Neural cell (in vitro differentiated cells): ENCODE data around the gene PHACTR1. TPM values are rescaled to one million over a fixed set of nuclear protein-coding genes. Genes with fewer than 3 reads are reported as not detected.
A peak's percentile ranks its signal among the peaks of the same experiment; 100 is the strongest.

ENCODE experiments used
- H2AFZ ChIP-seq: fragments of 200-600, 300-800 bp; sonication (generic), shearing (Covaris generic); 2 replicates; pipeline ENCODE4 v1.6.0; 2014; ENCODE audit warnings: low read depth, mild to moderate bottlenecking, antibody characterized with exemption, low read length, moderate library complexity
- H3F3A ChIP-seq: fragments of 200-600 bp; shearing (Covaris generic); 2 replicates; pipeline ENCODE4 v1.6.1; 2016; ENCODE audit warnings: mild to moderate bottlenecking, moderate library complexity, mixed read lengths, antibody characterized with exemption, low read length; ENCODE audit not compliant: insufficient read depth, poor library complexity, severe bottlenecking
- H3K27ac ChIP-seq: fragments of 200-600, 300-800 bp; sonication (generic), shearing (Covaris generic); 2 replicates; pipeline ENCODE4 v1.5.1; 2014; ENCODE audit warnings: mild to moderate bottlenecking, low read length, moderate library complexity
- H3K27me3 ChIP-seq: fragments of 300-800, 200-600 bp; sonication (generic), shearing (Covaris generic); 2 replicates; pipeline ENCODE4 v1.6.0; 2014; ENCODE audit warnings: mild to moderate bottlenecking, low read depth, low read length, moderate library complexity; ENCODE audit not compliant: insufficient read depth
- H3K36me3 ChIP-seq: fragments of 300-800, 200-600 bp; sonication (generic), shearing (Covaris generic); 2 replicates; pipeline ENCODE4 v1.5.1; 2014; ENCODE audit warnings: mild to moderate bottlenecking, antibody characterized with exemption, low read length, moderate library complexity; ENCODE audit not compliant: insufficient read depth
- H3K4me2 ChIP-seq: fragments of 300-800, 200-600 bp; sonication (generic), shearing (Covaris generic); 2 replicates; pipeline ENCODE4 v1.6.0; 2014; ENCODE audit warnings: mild to moderate bottlenecking, low read length
- H3K4me3 ChIP-seq: fragments of 300-800, 200-600 bp; sonication (generic), shearing (Covaris generic); 2 replicates; pipeline ENCODE4 v1.5.1; 2014; ENCODE audit warnings: mild to moderate bottlenecking, low read length, moderate library complexity
- H3K79me2 ChIP-seq: fragments of 200-600 bp; shearing (Covaris generic); replicated peaks from 2 replicates; pipeline ENCODE4 v1.6.0; 2014; ENCODE audit warnings: mild to moderate bottlenecking, low read length, moderate library complexity; ENCODE audit not compliant: insufficient read depth
- H3K9ac ChIP-seq: fragments of 300-800, 200-600 bp; sonication (generic), shearing (Covaris generic); 2 replicates; pipeline ENCODE4 v1.6.1; 2016; ENCODE audit warnings: mild to moderate bottlenecking, low read length, mixed read lengths
- H3K9me2 ChIP-seq: fragments of 200-600 bp; shearing (Covaris generic); 2 replicates; pipeline ENCODE4 v1.6.1; 2016; ENCODE audit warnings: mild to moderate bottlenecking, low read length, mixed read lengths; ENCODE audit not compliant: insufficient read depth
- H3K9me3 ChIP-seq: fragments of 200-600, 300-800 bp; sonication (generic), shearing (Covaris generic); 2 replicates; pipeline ENCODE4 v1.6.1; 2016; ENCODE audit warnings: mild to moderate bottlenecking, mixed run types, low read length, moderate library complexity, mixed read lengths
- H4K20me1 ChIP-seq: fragments of 200-600 bp; shearing (Covaris generic); 2 replicates; pipeline ENCODE4 v1.6.1; 2016; ENCODE audit warnings: mild to moderate bottlenecking, mixed run types; ENCODE audit not compliant: insufficient read depth
- EP300 ChIP-seq: fragments of 450-650 bp; conservative IDR thresholded peaks from 2 replicates; pipeline ENCODE4 v1.6.1; 2014; ENCODE audit warnings: antibody characterized with exemption, mild to moderate bottlenecking, moderate library complexity; ENCODE audit not compliant: poor library complexity, severe bottlenecking
- EZH2 ChIP-seq: fragments of 200-600, 300-800 bp; shearing (Covaris generic), sonication (generic); IDR thresholded peaks from 2 replicates; pipeline ENCODE4 v1.6.1; 2014; ENCODE audit warnings: antibody characterized with exemption, low read length, borderline replicate concordance, mild to moderate bottlenecking; ENCODE audit not compliant: insufficient read depth, poor library complexity, severe bottlenecking
- MXI1 ChIP-seq: fragments of 450-650 bp; conservative IDR thresholded peaks from 2 replicates; pipeline ENCODE4 v1.6.1; 2014; ENCODE audit warnings: antibody characterized with exemption, mild to moderate bottlenecking; ENCODE audit not compliant: poor library complexity, severe bottlenecking
- POLR2AphosphoS5 ChIP-seq: IDR thresholded peaks from 2 replicates; pipeline ENCODE4 v1.6.1; 2012
- RAD21 ChIP-seq: fragments of 450-650 bp; conservative IDR thresholded peaks from 2 replicates; pipeline ENCODE4 v1.6.1; 2014; ENCODE audit warnings: antibody characterized with exemption, mild to moderate bottlenecking, moderate library complexity
- REST ChIP-seq: IDR thresholded peaks from 2 replicates; pipeline ENCODE4 v1.6.1; 2012; ENCODE audit warnings: borderline replicate concordance
- SMC3 ChIP-seq: fragments of 450-650 bp; conservative IDR thresholded peaks from 2 replicates; pipeline ENCODE4 v1.6.1; 2014; ENCODE audit warnings: antibody characterized with exemption, mild to moderate bottlenecking, moderate library complexity; ENCODE audit not compliant: poor library complexity
- TAF1 ChIP-seq: IDR thresholded peaks from 2 replicates; pipeline ENCODE4 v1.6.1; 2012; ENCODE audit warnings: low read depth
- polyA plus RNA-seq: library from polyadenylated mRNA; depleted of rRNA; stranded (reverse); fragments of >200 nt; gene quantifications from 2 replicates; pipeline ENCODE4 v1.2.3, GENCODE V29; 2014
- TF ChIP-seq, protein P1 (sequence below): fragments of 450-650 bp; IDR thresholded peaks from 2 replicates; pipeline ENCODE4 v1.5.1; 2014; ENCODE audit warnings: antibody characterized with exemption, mild to moderate bottlenecking, moderate library complexity; ENCODE audit not compliant: poor library complexity, severe bottlenecking

Gene PHACTR1
- polyA plus RNA-seq, 1 donor from 2014 or later = 7.8 TPM

GRCh38 chr6:13328076-13328874 is 611.7 kb downstream of the PHACTR1 start, which contains the start of gene TBC1D7:
TSS of gene TBC1D7 (minus strand) at chr6:13328537. CDS start at chr6:13326898, 1,639 bp downstream.
- TF ChIP-seq MXI1 (peak; percentile 69), EP300 (peak; percentile 24), REST (peak; percentile 61), EZH2 (no peak), SMC3 (peak; percentile 59), POLR2AphosphoS5 (peak; percentile 90), TAF1 (no peak), RAD21 (peak; percentile 60)
- TF ChIP-seq, protein P1, sequence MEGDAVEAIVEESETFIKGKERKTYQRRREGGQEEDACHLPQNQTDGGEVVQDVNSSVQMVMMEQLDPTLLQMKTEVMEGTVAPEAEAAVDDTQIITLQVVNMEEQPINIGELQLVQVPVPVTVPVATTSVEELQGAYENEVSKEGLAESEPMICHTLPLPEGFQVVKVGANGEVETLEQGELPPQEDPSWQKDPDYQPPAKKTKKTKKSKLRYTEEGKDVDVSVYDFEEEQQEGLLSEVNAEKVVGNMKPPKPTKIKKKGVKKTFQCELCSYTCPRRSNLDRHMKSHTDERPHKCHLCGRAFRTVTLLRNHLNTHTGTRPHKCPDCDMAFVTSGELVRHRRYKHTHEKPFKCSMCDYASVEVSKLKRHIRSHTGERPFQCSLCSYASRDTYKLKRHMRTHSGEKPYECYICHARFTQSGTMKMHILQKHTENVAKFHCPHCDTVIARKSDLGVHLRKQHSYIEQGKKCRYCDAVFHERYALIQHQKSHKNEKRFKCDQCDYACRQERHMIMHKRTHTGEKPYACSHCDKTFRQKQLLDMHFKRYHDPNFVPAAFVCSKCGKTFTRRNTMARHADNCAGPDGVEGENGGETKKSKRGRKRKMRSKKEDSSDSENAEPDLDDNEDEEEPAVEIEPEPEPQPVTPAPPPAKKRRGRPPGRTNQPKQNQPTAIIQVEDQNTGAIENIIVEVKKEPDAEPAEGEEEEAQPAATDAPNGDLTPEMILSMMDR = peak; percentile 65
- Histone ChIP-seq H2AFZ (peak within 1 kb of the TSS; percentile 86), H3K27ac (peak within 1 kb of the TSS; percentile 91), H3K9me2 (no peaks in the 10 kb centered on the region), H3K27me3 (no peaks in the 10 kb centered on the region), H3K9ac (peak within 1 kb of the TSS; percentile 90), H3K79me2 (peaks cover 14% of the 10 kb centered on the region), H3K4me2 (peak within 1 kb of the TSS; percentile 95), H3K4me3 (peak within 1 kb of the TSS; percentile 74), H3F3A (no peaks in the 10 kb centered on the region), H3K9me3 (no peaks in the 10 kb centered on the region), H4K20me1 (no peaks in the 10 kb centered on the region), H3K36me3 (no peaks in the 10 kb centered on the region)

DNA sequence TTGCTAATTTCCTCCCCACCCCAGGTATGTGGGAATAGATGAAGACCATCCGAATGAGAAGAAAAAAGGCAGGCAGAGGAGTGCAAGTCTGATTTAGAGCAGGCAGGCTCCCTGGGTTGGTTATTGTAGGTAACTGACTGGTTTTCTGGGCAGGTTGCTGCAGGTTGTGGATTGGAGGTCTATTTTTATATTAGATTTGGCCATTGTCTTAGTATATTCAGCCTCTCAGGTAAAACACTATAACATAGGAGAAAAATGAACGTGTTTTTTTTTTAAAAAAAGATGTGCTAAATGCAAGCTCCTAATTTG is 612.3 kb downstream of the PHACTR1 start:
- H3K9ac ChIP-seq = peak overlapping the region; percentile 90
- no peaks in the 10 kb centered on the region for H3K36me3 ChIP-seq
- no peaks in the 10 kb centered on the region for H3K9me3 ChIP-seq
- no peaks in the 10 kb centered on the region for H3F3A ChIP-seq
- peaks cover 14% of the 10 kb centered on the region for H3K79me2 ChIP-seq
- TF ChIP-seq EP300 (no peak), REST (no peak), MXI1 (no peak), POLR2AphosphoS5 (no peak), TAF1 (no peak), RAD21 (no peak), EZH2 (no peak), SMC3 (no peak)
- TF ChIP-seq, protein P1 = no peak
- no peaks in the 10 kb centered on the region for H3K27me3 ChIP-seq
- H3K9me2 ChIP-seq = no peaks in the 10 kb centered on the region
- H3K4me3 ChIP-seq = peak overlapping the region; percentile 74
- peak overlapping the region; percentile 86 for H2AFZ ChIP-seq
- H3K27ac ChIP-seq = peak overlapping the region; percentile 91
- H3K4me2 ChIP-seq = peak overlapping the region; percentile 95
- no peaks in the 10 kb centered on the region for H4K20me1 ChIP-seq
